KBM-7 (cell line): Measurements from ENCODE around the gene DOCK1.
A peak's percentile ranks its signal among the peaks of the same experiment; 100 is the strongest.

ENCODE experiments used
- DNase-seq: peaks from one replicate; pipeline ENCODE4 v3.0.0-alpha.2; 2015
- in situ Hi-C: fragments of 300-500 bp; cut with MboI; formaldehyde crosslinking; loops from 2 replicates; pipeline ENCODE4 v1.14.3; 2020; ENCODE audit warnings: low sequenced_read_pairs, low pct_unique_long_range_greater_than_20kb, mixed read lengths

The DOCK1 gene

GRCh38 chr10:127337801-127338200 is 432.6 kb downstream of the DOCK1 start:
- DNase-seq = no peak
- in situ Hi-C loops = no loop called here

GRCh38 chr10:127338399-127339110 is 433.3 kb downstream of the DOCK1 start:
- DNase-seq = no peak
- in situ Hi-C loops = no loop called here

- no peak for DNase-seq
- in situ Hi-C loops = no loop called here
These were observed 438.6 kb downstream of the DOCK1 start for GRCh38 chr10:127343821-127344220.

GRCh38 chr10:127344346-127344745 is 439.1 kb downstream of the DOCK1 start:
- in situ Hi-C loops = no loop called here
- no peak for DNase-seq

- in situ Hi-C loops = no loop called here
- no peak for DNase-seq
These were observed 440.2 kb downstream of the DOCK1 start for GRCh38 chr10:127345231-127345965.

- in situ Hi-C loops = no loop called here
- DNase-seq = no peak
These were observed 441.4 kb downstream of the DOCK1 start for GRCh38 chr10:127346604-127347003.

GRCh38 chr10:127347202-127347959 is 442.2 kb downstream of the DOCK1 start:
- no peak for DNase-seq
- in situ Hi-C loops = no loop called here

- DNase-seq = no peak
- in situ Hi-C loops = no loop called here
These were observed 444.5 kb downstream of the DOCK1 start for GRCh38 chr10:127349737-127350136.

GRCh38 chr10:127351542-127351941 is 446.3 kb downstream of the DOCK1 start:
- in situ Hi-C loops = no loop called here
- no peak for DNase-seq

GRCh38 chr10:127353544-127353943 is 448.3 kb downstream of the DOCK1 start:
- in situ Hi-C loops = no loop called here

GRCh38 chr10:127354255-127354654 is 449.0 kb downstream of the DOCK1 start:
- DNase-seq = peak; percentile 6
- in situ Hi-C loops = no loop called here

More at GRCh38 chr10:127353544-127353943, 448.3 kb downstream of the DOCK1 start:
- DNase-seq = peak; percentile 51

GRCh38 chr10:127354992-127355391 is 449.8 kb downstream of the DOCK1 start:
- in situ Hi-C loops = no loop called here

GRCh38 chr10:127356360-127356759 is 451.1 kb downstream of the DOCK1 start:
- no peak for DNase-seq
- in situ Hi-C loops = no loop called here

More at GRCh38 chr10:127354992-127355391, 449.8 kb downstream of the DOCK1 start:
- peak; percentile 12 for DNase-seq

GRCh38 chr10:127357265-127357664 is 452.0 kb downstream of the DOCK1 start:
- no peak for DNase-seq
- in situ Hi-C loops = no loop called here

GRCh38 chr10:127358337-127358736 is 453.1 kb downstream of the DOCK1 start:
- in situ Hi-C loops = no loop called here
- DNase-seq = no peak

- no peak for DNase-seq
- in situ Hi-C loops = no loop called here
These were observed 458.8 kb downstream of the DOCK1 start for GRCh38 chr10:127364034-127364433.

- in situ Hi-C loops = no loop called here
- no peak for DNase-seq
These were observed 462.9 kb downstream of the DOCK1 start for GRCh38 chr10:127368101-127368500.

- DNase-seq = no peak
These were observed 463.7 kb downstream of the DOCK1 start for GRCh38 chr10:127368929-127369328.

GRCh38 chr10:127370601-127371000 is 465.4 kb downstream of the DOCK1 start:
- no peak for DNase-seq
- in situ Hi-C loops = no loop called here

More at GRCh38 chr10:127368929-127369328, 463.7 kb downstream of the DOCK1 start:
- in situ Hi-C loops = no loop called here

- no peak for DNase-seq
- in situ Hi-C loops = no loop called here
These were observed 467.1 kb downstream of the DOCK1 start for GRCh38 chr10:127372361-127372760.
